ENCODE data around the gene EMSY.

- TF ChIP-seq CTCF (IDR thresholded peaks at IDR 0.05) (no peak), POLR2A (IDR thresholded peaks at IDR 0.05) (no peak)
Observed at GRCh38 chr11:76552987-76553386, 108.2 kb downstream of the EMSY start.

Data from adrenal gland (tissue), 5 donors.